MCF 10A (cell line): ENCODE measurements around the gene SLC30A2. TPM values are rescaled to one million over a fixed set of nuclear protein-coding genes. Genes with fewer than 3 reads are reported as not detected.

Experiments used
- BruUV-seq: library from RNA; stranded (reverse); fragments of 400-500 nt; replicated peaks from 2 replicates; lab custom pipeline; 2021; lab: Mats Ljungman, UMichigan
- CTCF ChIA-PET: fragments of 300-600 bp; sonication (Branson Sonifier 250); formaldehyde crosslinking; extraction: SDS; loops from one replicate; lab custom pipeline; 2021; ENCODE audit warnings: antibody characterized with exemption, inconsistent platforms; lab: Yijun Ruan, JAX
- POLR2A ChIA-PET: fragments of 300-600, 350-650 bp; sonication (Branson Sonifier 250); formaldehyde crosslinking; extraction: SDS; loops from one replicate; lab custom pipeline; 2020; ENCODE audit warnings: antibody characterized with exemption, inconsistent platforms; lab: Yijun Ruan, JAX
- DNase-seq: peaks from one replicate; pipeline ENCODE4 v3.0.0-alpha.2; 2018; ENCODE audit not compliant: unreplicated experiment
- H3K27ac Mint-ChIP-seq: one replicate; pipeline ENCODE4 v1.8.0; 2022; ENCODE audit warnings: mild to moderate bottlenecking, low read depth, mixed read lengths; ENCODE audit not compliant: unreplicated experiment
- H3K27me3 Mint-ChIP-seq: one replicate; pipeline ENCODE4 v1.8.0; 2022; ENCODE audit warnings: mixed read lengths; ENCODE audit not compliant: insufficient read depth, unreplicated experiment
- H3K36me3 Mint-ChIP-seq: one replicate; pipeline ENCODE4 v1.8.0; 2022; ENCODE audit warnings: mild to moderate bottlenecking, moderate library complexity, mixed read lengths; ENCODE audit not compliant: insufficient read depth, unreplicated experiment
- H3K4me1 Mint-ChIP-seq: one replicate; pipeline ENCODE4 v1.8.0; 2022; ENCODE audit warnings: mixed read lengths; ENCODE audit not compliant: insufficient read depth, unreplicated experiment
- H3K4me3 Mint-ChIP-seq: one replicate; pipeline ENCODE4 v1.8.0; 2022; ENCODE audit warnings: mild to moderate bottlenecking, moderate library complexity, mixed read lengths; ENCODE audit not compliant: unreplicated experiment
- H3K9me3 Mint-ChIP-seq: one replicate; pipeline ENCODE4 v1.8.0; 2022; ENCODE audit warnings: mixed read lengths; ENCODE audit not compliant: unreplicated experiment
- CTCF ChIP-seq: fragments of 200-600 bp; IDR thresholded peaks from one replicate; pipeline ENCODE4 v1.8.0; 2022; ENCODE audit warnings: antibody characterized with exemption, mild to moderate bottlenecking; ENCODE audit not compliant: unreplicated experiment
- intact Hi-C: fragments of 100-400 bp; cut with micrococcal nuclease; formaldehyde crosslinking; loops from 2 replicates; pipeline ENCODE4 v1.14.1; 2022
- total RNA-seq: library from RNA; stranded (reverse); gene quantifications from 2 replicates; pipeline ENCODE4 v1.2.3, GENCODE V29; 2022

Gene SLC30A2
- total RNA-seq, 1 experiment from 2014 or later, result not detected

GRCh38 chr1:26079960-26080814, 34.3 kb upstream of the SLC30A2 start:
- CTCF ChIA-PET, result interaction anchor here (0.6 to 1.1 kb wide), 4 partner anchors 44 to 452 kb away, joined by 3 read pairs; no protein-coding TSS in a partner anchor
- POLR2A ChIA-PET, result interaction anchor here (0.6 to 0.9 kb wide), 3 partner anchors 9 to 810 kb away, joined by 3 read pairs; partner anchors contain the start of genes CEP85 and GPN2
- no peaks in the 10 kb centered on the region for H3K9me3 Mint-ChIP-seq

GRCh38 chr1:26079178-26079563, 33.3 kb upstream of the SLC30A2 start:
- intact Hi-C loops, result no loop called here
- ChIA-PET POLR2A (interaction anchor here (1.2 kb wide), 1 partner anchor 44 kb away, joined by 3 read pairs; no protein-coding TSS in a partner anchor), CTCF (interaction anchor here (0.9 to 2.1 kb wide), 2 partner anchors 43 to 66 kb away, joined by 4 to 5 read pairs; no protein-coding TSS in a partner anchor)
- no peak for TF ChIP-seq CTCF
- no peak overlapping the region for H3K27ac Mint-ChIP-seq
- no TSS peak for BruUV-seq
- no peaks in the 10 kb centered on the region for H3K4me1 Mint-ChIP-seq
- DNase-seq, result no peak
- peaks cover 11% of the 10 kb centered on the region for H3K27me3 Mint-ChIP-seq
- no peaks in the 10 kb centered on the region for H3K36me3 Mint-ChIP-seq
- no peak overlapping the region for H3K4me3 Mint-ChIP-seq
- no peaks in the 10 kb centered on the region for H3K9me3 Mint-ChIP-seq

More at GRCh38 chr1:26079960-26080814, 34.3 kb upstream of the SLC30A2 start:
- H3K4me3 Mint-ChIP-seq, result no peak overlapping the region
- no peak for DNase-seq
- no peak for TF ChIP-seq CTCF
- no peak overlapping the region for H3K27ac Mint-ChIP-seq
- intact Hi-C loops, result no loop called here
- BruUV-seq, result no TSS peak
- no peaks in the 10 kb centered on the region for H3K4me1 Mint-ChIP-seq
- no peaks in the 10 kb centered on the region for H3K36me3 Mint-ChIP-seq
- peaks cover 20% of the 10 kb centered on the region for H3K27me3 Mint-ChIP-seq

- intact Hi-C loops, result no loop called here
- H3K27me3 Mint-ChIP-seq, result peaks cover 11% of the 10 kb centered on the region
- H3K9me3 Mint-ChIP-seq, result no peaks in the 10 kb centered on the region
- H3K36me3 Mint-ChIP-seq, result no peaks in the 10 kb centered on the region
- CTCF ChIA-PET, result interaction anchor here (0.9 to 2.1 kb wide), 2 partner anchors 42 to 67 kb away, joined by 4 to 5 read pairs; no protein-coding TSS in a partner anchor
- POLR2A ChIA-PET, result interaction anchor here (0.6 to 1.2 kb wide), 4 partner anchors 19 to 188 kb away, joined by 3 to 4 read pairs (median 3); no protein-coding TSS in a partner anchor
- no peak for DNase-seq
- no peak for TF ChIP-seq CTCF
- H3K4me3 Mint-ChIP-seq, result no peak overlapping the region
- H3K4me1 Mint-ChIP-seq, result no peaks in the 10 kb centered on the region
- BruUV-seq, result no TSS peak
- H3K27ac Mint-ChIP-seq, result no peak overlapping the region
Measured at GRCh38 chr1:26078286-26079177, 32.6 kb upstream of the SLC30A2 start.
